Measurements from ENCODE around the gene GNA12. TPM values are rescaled to one million over a fixed set of nuclear protein-coding genes. Genes with fewer than 3 reads are reported as not detected.
A peak's percentile ranks its signal among the peaks of the same experiment; 100 is the strongest.

GNA12 gene
- total and polyA plus RNA-seq, 9 of the 15 experiments (the other 6 are each of a cell fraction or from before 2014, with no cell fraction given) = 0.65 to 32.7 (median 9.6) TPM

GRCh38 chr7:2805213-2805944 lies 38.7 kb downstream of the GNA12 start (continued):
- TF ChIP-seq UBTF (IDR thresholded peaks at IDR 0.05; ENCODE audit: borderline replicate concordance in 1 of 2, low read depth in 2 of 2, low read length in 2 of 2) (0 out of 4 replicates have a peak, but pooled peaks of 1 of the 2 experiments have one; percentile 3), PBX2 (CRISPR knock-in tag; IDR thresholded peaks at IDR 0.05; ENCODE audit: low read depth) (no peak), PBX2 (tag; conservative IDR thresholded peaks at IDR 0.05; ENCODE audit: low read depth) (0 out of 2 replicates have a peak, but pooled peaks have one; percentile 19), NRF1 (conservative IDR thresholded peaks at IDR 0.05 in 1 of 2, IDR thresholded peaks at IDR 0.05 in 1 of 2) (peak; percentile 45; a peak in 3 of 4 replicates), YY1 (IDR thresholded peaks at IDR 0.05; ENCODE audit: borderline replicate concordance in 1 of 3, control insufficient read depth in 1 of 3, extremely low read depth in 1 of 3, insufficient read depth in 3 of 3, insufficient read length in 1 of 3, insufficient replicate concordance in 2 of 3, low read depth in 1 of 3, low read length in 2 of 3) (peak in 1 of 3 experiments; percentile 47), NCOR1 (IDR thresholded peaks at IDR 0.05) (0 out of 2 replicates have a peak, but pooled peaks have one; percentile 14)

All from K562 (cell line).